ENCODE results near the gene GSG1. TPM values are rescaled to one million over a fixed set of nuclear protein-coding genes. Genes with fewer than 3 reads are reported as not detected.

The GSG1 gene
- total RNA-seq, 1 experiment from 2014 or later, result 0.28 TPM

GRCh38 chr12:13046964-13047363, 56.5 kb downstream of the GSG1 start (continued):
- no peak for TF ChIP-seq AR (CRISPR knock-in tag; IDR thresholded peaks at IDR 0.05)

- Mint-ChIP-seq H3K27me3 (ENCODE audit: low read depth) (peaks cover 15% of the 10 kb centered on the region), H3K4me3 (peak overlapping the region; percentile 85), H3K36me3 (no peaks in the 10 kb centered on the region), H3K27ac (no peak overlapping the region), H3K9me3 (no peaks in the 10 kb centered on the region), H3K4me1 (peaks cover 49% of the 10 kb centered on the region)
- POLR2A ChIA-PET, result no interaction called here
- ATAC-seq (no peak), DNase-seq (ENCODE audit: low spot score) (no peak)
- CTCF ChIA-PET, result interaction anchor here (1.1 to 3.9 kb wide), 4 partner anchors 22 to 166 kb away, joined by 5 to 19 read pairs (median 7); no protein-coding TSS in a partner anchor
- TF ChIP-seq ESRRA (CRISPR knock-in tag; IDR thresholded peaks at IDR 0.05; ENCODE audit: borderline replicate concordance) (no peak), GTF2I (CRISPR knock-in tag; conservative IDR thresholded peaks at IDR 0.05) (no peak), MYBL2 (CRISPR knock-in tag; IDR thresholded peaks at IDR 0.05) (no peak), IRF2 (CRISPR knock-in tag; IDR thresholded peaks at IDR 0.05; ENCODE audit: borderline replicate concordance, low read depth) (no peak), SMAD4 (CRISPR knock-in tag; IDR thresholded peaks at IDR 0.05) (no peak), CREB1 (CRISPR knock-in tag; IDR thresholded peaks at IDR 0.05) (no peak), USF2 (CRISPR knock-in tag; IDR thresholded peaks at IDR 0.05) (no peak), NFYB (CRISPR knock-in tag; conservative IDR thresholded peaks at IDR 0.05; ENCODE audit: low read depth) (no peak), ZNF281 (CRISPR knock-in tag; IDR thresholded peaks at IDR 0.05) (no peak)
Measured at GRCh38 chr12:13045816-13046215, 57.7 kb downstream of the GSG1 start.

GRCh38 chr12:13044906-13045299, 58.6 kb downstream of the GSG1 start:
- ATAC-seq (no peak), DNase-seq (ENCODE audit: low spot score) (no peak)
- Mint-ChIP-seq H3K4me3 (peak overlapping the region; percentile 85), H3K27ac (no peak overlapping the region), H3K36me3 (no peaks in the 10 kb centered on the region), H3K9me3 (no peaks in the 10 kb centered on the region), H3K27me3 (ENCODE audit: low read depth) (peaks cover 15% of the 10 kb centered on the region), H3K4me1 (peaks cover 43% of the 10 kb centered on the region)
- ChIA-PET CTCF (interaction anchor here (0.7 to 3.9 kb wide), 9 partner anchors 21 to 1725 kb away, joined by 3 to 19 read pairs (median 5); no protein-coding TSS in a partner anchor), POLR2A (interaction anchor here (0.6 kb wide), 1 partner anchor 38 kb away, joined by 5 read pairs; no protein-coding TSS in a partner anchor)
- TF ChIP-seq ELF4 (CRISPR knock-in tag; IDR thresholded peaks at IDR 0.05; ENCODE audit: low read depth), result no peak
- no peak for TF ChIP-seq AR (CRISPR knock-in tag; IDR thresholded peaks at IDR 0.05)
- TF ChIP-seq AFF4 (CRISPR knock-in tag; IDR thresholded peaks at IDR 0.05; ENCODE audit: borderline replicate concordance), result no peak
- no peak for TF ChIP-seq OVOL2 (CRISPR knock-in tag; IDR thresholded peaks at IDR 0.05; ENCODE audit: borderline replicate concordance)
- TF ChIP-seq GRHL2 (CRISPR knock-in tag; IDR thresholded peaks at IDR 0.05; ENCODE audit: insufficient replicate concordance, severe bottlenecking), result no peak
- no peak for TF ChIP-seq ZNF317 (CRISPR knock-in tag; IDR thresholded peaks at IDR 0.05; ENCODE audit: borderline replicate concordance, low read depth)
- no peak for TF ChIP-seq ZNF219 (CRISPR knock-in tag; IDR thresholded peaks at IDR 0.05; ENCODE audit: borderline replicate concordance)
- no peak for TF ChIP-seq SMAD3 (CRISPR knock-in tag; IDR thresholded peaks at IDR 0.05; ENCODE audit: borderline replicate concordance)
- no peak for TF ChIP-seq HMGXB4 (CRISPR knock-in tag; IDR thresholded peaks at IDR 0.05)

All from WTC11 (cell line).